SK-N-MC (cell line): Measurements from ENCODE around the gene SETD4.

Experiments used
- DNase-seq: peaks from one replicate; pipeline ENCODE4 v3.0.0-alpha.2; 2011; ENCODE audit warnings: low read depth, low spot score
- H3K27ac ChIP-seq: fragments of 200-600 bp; sonication (generic); 2 replicates; pipeline ENCODE4 v1.5.1; 2016; ENCODE audit warnings: mixed run types
- H3K36me3 ChIP-seq: fragments of 200-600 bp; sonication (generic); 2 replicates; pipeline ENCODE4 v1.6.1; 2017; ENCODE audit warnings: antibody characterized with exemption, low read length, mixed read lengths; ENCODE audit not compliant: insufficient read depth
- H3K4me3 ChIP-seq: fragments of 200-600 bp; sonication (generic); 2 replicates; pipeline ENCODE4 v1.5.1; 2016
- H3K9ac ChIP-seq: fragments of 200-600 bp; sonication (generic); 2 replicates; pipeline ENCODE4 v1.8.0; 2017; ENCODE audit warnings: mixed run types, mixed read lengths; ENCODE audit not compliant: insufficient read length
- H3K9me3 ChIP-seq: fragments of 200-600 bp; sonication (generic); 2 replicates; pipeline ENCODE4 v1.6.1; 2017; ENCODE audit warnings: low read depth, mild to moderate bottlenecking, antibody characterized with exemption, low read length, moderate library complexity, mixed read lengths
- EZH2 ChIP-seq: fragments of 200-600 bp; sonication (generic); IDR thresholded peaks from one replicate; pipeline ENCODE4 v1.6.1; 2017; ENCODE audit warnings: antibody characterized with exemption
- FOXP2 ChIP-seq: optimal IDR thresholded peaks from 2 replicates; pipeline ENCODE3; 2011; ENCODE audit warnings: mild to moderate bottlenecking, moderate library complexity; ENCODE audit not compliant: insufficient read depth; ENCODE audit errors: extremely low read length, control extremely low read depth
- POLR2AphosphoS5 ChIP-seq: IDR thresholded peaks from 2 replicates; pipeline ENCODE4 v1.6.1; 2012; ENCODE audit warnings: mild to moderate bottlenecking, low read depth, low read length, borderline replicate concordance

SETD4 gene

GRCh38 chr21:36059823-36060158, 535 bp downstream of the SETD4 start:
- H3K4me3 ChIP-seq: peak overlapping the region; percentile 100
- peak overlapping the region; percentile 82 for H3K9ac ChIP-seq
- H3K9me3 ChIP-seq: no peaks in the 10 kb centered on the region
- H3K36me3 ChIP-seq: peaks cover 38% of the 10 kb centered on the region
- DNase-seq: no peak
- TF ChIP-seq EZH2: no peak
- no peak for TF ChIP-seq POLR2AphosphoS5
- no peak for TF ChIP-seq FOXP2
- peak overlapping the region; percentile 72 for H3K27ac ChIP-seq

GRCh38 chr21:36055551-36055950, 4.8 kb downstream of the SETD4 start:
- Histone ChIP-seq H3K9ac (no peak overlapping the region), H3K4me3 (no peak overlapping the region), H3K9me3 (no peaks in the 10 kb centered on the region), H3K36me3 (peaks cover 67% of the 10 kb centered on the region), H3K27ac (no peak overlapping the region)
- DNase-seq: no peak
- TF ChIP-seq FOXP2 (no peak), EZH2 (no peak), POLR2AphosphoS5 (no peak)

GRCh38 chr21:36053715-36054062, 6.6 kb downstream of the SETD4 start:
- no peak overlapping the region for H3K9ac ChIP-seq

DNA sequence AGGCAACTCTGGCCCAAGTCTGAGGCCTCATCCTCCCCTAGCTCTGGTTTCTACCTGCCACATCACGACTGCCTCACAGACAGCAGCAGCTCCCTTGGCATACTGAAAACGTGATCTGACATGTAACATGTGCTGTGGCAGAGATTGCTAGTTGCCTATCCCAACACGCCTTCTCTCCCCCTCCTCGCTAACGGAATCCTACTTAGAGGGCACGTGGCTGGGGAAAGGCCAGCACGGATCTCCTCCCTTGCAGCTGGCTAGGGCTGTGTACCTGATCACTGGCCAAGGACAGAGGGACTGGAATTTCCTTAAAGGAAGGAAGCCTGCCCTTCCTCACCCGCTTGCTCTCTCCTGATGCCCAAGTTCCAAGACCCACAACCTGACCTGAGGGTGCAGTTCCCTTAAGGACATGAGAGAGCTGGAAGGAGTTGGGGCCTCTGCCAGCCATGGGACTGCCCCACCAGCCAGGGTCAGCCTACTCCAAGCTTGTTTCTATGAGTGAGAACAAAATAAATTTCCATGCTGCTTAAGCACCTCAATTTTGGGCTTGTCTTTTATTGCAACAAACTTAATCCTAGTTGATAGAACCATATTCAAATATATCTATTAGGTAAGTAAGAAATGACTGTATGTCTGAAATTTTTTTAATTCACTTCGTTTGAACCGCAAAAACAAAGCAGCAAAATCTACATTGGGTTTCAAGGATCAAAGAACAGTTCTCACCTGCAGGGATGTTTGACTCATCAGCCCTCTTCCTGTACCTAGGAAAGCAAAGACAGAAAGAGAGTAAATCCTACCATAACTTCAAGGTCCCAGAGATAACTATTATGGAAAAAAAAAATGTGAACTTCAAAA, 7.2 kb downstream of the SETD4 start:
- peaks cover 69% of the 10 kb centered on the region for H3K36me3 ChIP-seq

More at GRCh38 chr21:36053715-36054062, 6.6 kb downstream of the SETD4 start:
- no peak overlapping the region for H3K27ac ChIP-seq
- H3K4me3 ChIP-seq: no peak overlapping the region
- TF ChIP-seq POLR2AphosphoS5 (no peak), EZH2 (no peak), FOXP2 (no peak)
- H3K9me3 ChIP-seq: no peaks in the 10 kb centered on the region
- peaks cover 69% of the 10 kb centered on the region for H3K36me3 ChIP-seq
- DNase-seq: no peak

DNA sequence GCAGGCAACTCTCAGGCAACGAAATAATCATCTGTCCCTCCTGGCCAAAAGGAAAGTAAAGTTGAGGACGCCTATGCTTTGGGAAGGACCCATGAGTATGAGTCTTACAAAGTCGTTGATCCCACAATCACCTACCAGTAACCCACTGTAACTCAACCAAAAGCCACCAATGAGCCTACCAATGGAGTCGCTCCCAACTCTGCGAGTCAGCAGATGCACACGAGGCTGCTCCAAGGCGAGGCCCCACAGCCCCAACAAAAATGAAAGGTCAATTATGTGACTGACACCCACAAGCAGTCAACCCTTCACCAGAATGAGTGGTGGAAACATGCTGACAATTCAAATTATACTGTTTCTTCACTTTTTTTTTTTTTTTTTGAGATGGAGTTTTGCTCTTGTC, 12.0 kb downstream of the SETD4 start:
- Histone ChIP-seq H3K4me3 (no peak overlapping the region), H3K27ac (no peak overlapping the region), H3K9me3 (no peaks in the 10 kb centered on the region), H3K9ac (no peak overlapping the region), H3K36me3 (peaks cover 62% of the 10 kb centered on the region; the same call in 1 of the 2 replicates)
- no peak for DNase-seq
- no peak for TF ChIP-seq FOXP2
- TF ChIP-seq EZH2: no peak
- no peak for TF ChIP-seq POLR2AphosphoS5

More for the DNA sequence above, 7.2 kb downstream of the SETD4 start:
- H3K4me3 ChIP-seq: no peak overlapping the region
- TF ChIP-seq POLR2AphosphoS5: no peak
- no peak for TF ChIP-seq FOXP2
- TF ChIP-seq EZH2: no peak
- no peak for DNase-seq
- no peak overlapping the region for H3K27ac ChIP-seq
- no peak overlapping the region for H3K9ac ChIP-seq
- no peaks in the 10 kb centered on the region for H3K9me3 ChIP-seq

DNA sequence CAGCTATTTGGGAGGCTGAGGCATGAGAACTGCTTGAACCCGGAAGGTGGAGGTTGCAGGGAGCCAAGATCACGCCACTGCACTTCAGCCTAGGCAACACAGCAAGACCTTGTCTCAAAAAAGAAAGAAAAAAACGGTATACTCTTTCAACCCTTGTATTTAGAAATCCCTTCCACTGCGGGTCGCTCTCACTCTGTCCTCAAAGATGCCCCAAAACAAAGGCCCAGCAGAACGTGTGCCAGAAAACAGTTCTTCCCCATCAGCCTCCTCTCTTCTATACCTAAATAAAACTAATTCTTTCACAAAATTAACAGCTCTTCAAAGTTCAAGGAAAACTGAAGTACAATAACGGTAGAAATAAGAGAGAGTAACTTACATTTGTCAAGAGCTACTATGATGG, 13.2 kb downstream of the SETD4 start:
- Histone ChIP-seq H3K4me3 (no peak overlapping the region), H3K9me3 (no peaks in the 10 kb centered on the region), H3K27ac (no peak overlapping the region), H3K36me3 (peaks cover 60% of the 10 kb centered on the region; the same call in 1 of the 2 replicates), H3K9ac (no peak overlapping the region)
- DNase-seq: no peak
- TF ChIP-seq EZH2: no peak
- TF ChIP-seq FOXP2: no peak
- TF ChIP-seq POLR2AphosphoS5: no peak

- Histone ChIP-seq H3K4me3 (no peak overlapping the region), H3K9ac (no peak overlapping the region), H3K27ac (no peak overlapping the region), H3K36me3 (peaks cover 64% of the 10 kb centered on the region), H3K9me3 (no peaks in the 10 kb centered on the region)
- TF ChIP-seq POLR2AphosphoS5: no peak
- TF ChIP-seq EZH2: no peak
- no peak for TF ChIP-seq FOXP2
- DNase-seq: no peak
These were observed 14.3 kb downstream of the SETD4 start for GRCh38 chr21:36045993-36046392.

DNA sequence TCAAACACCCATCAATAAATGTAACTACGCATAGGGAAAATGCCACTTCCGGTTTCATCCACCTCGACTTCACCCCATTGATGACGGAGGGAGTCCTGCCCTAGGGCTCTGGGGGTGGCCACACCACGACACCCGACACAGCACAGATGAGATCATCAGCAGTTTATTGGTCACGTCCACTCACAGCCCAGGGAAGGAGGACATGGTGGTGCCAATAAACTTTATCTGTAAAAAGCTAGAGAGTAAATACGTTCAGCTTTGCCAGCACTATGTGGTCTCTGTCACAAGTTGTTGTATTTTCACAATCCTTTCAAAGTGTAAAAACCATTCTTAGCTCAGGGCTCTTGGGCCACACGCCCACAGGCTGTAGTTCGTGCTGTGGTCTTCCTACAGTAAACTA, 16.3 kb downstream of the SETD4 start:
- H3K4me3 ChIP-seq: no peak overlapping the region
- TF ChIP-seq FOXP2 (no peak), POLR2AphosphoS5 (no peak), EZH2 (no peak)
- no peak for DNase-seq
- peaks cover 71% of the 10 kb centered on the region for H3K36me3 ChIP-seq
- H3K9ac ChIP-seq: no peak overlapping the region
- H3K9me3 ChIP-seq: no peaks in the 10 kb centered on the region
- no peak overlapping the region for H3K27ac ChIP-seq

DNA sequence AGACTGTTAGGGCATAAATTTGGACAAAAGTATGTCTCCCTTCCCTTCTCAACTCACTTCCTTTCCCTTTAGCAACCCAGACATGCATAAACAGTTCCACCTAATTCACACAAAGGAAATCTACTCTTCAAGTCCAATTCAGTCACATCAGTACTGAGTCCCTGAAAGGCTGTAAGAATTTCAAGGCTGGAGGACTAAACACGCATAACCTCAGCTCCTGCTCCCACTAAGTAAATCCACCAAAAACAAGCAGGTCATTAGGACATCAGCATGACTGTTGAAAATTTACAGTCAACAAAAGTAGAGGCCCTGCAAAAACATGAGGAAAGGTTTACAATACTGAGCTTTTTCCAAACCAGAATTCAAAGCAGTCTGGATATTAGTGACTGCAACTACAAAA, 18.4 kb downstream of the SETD4 start:
- no peak overlapping the region for H3K4me3 ChIP-seq
- no peak overlapping the region for H3K9ac ChIP-seq
- H3K36me3 ChIP-seq: peaks cover 75% of the 10 kb centered on the region
- no peaks in the 10 kb centered on the region for H3K9me3 ChIP-seq
- TF ChIP-seq POLR2AphosphoS5 (no peak), EZH2 (no peak), FOXP2 (no peak)
- H3K27ac ChIP-seq: no peak overlapping the region
- DNase-seq: no peak
